ENCODE data around the gene FSCN2. TPM values are rescaled to one million over a fixed set of nuclear protein-coding genes. Genes with fewer than 3 reads are reported as not detected.
A peak's percentile ranks its signal among the peaks of the same experiment; 100 is the strongest.

FSCN2 gene
- total RNA-seq, result under 1 TPM; 0.43 to 0.50 TPM

- no peaks in the 10 kb centered on the region for H3K9me3 Mint-ChIP-seq
- ChIA-PET POLR2A (interaction anchor here (1.0 kb wide), 1 partner anchor 11 kb away, joined by 3 read pairs; no protein-coding TSS in a partner anchor), CTCF (no interaction called here)
- no peak within 1 kb of the TSS for H3K27ac Mint-ChIP-seq
- no peaks in the 10 kb centered on the region for H3K4me1 Mint-ChIP-seq
- no peak for DNase-seq
- no peak within 1 kb of the TSS for H3K4me3 Mint-ChIP-seq
- H3K27me3 Mint-ChIP-seq, result no peaks in the 10 kb centered on the region
- no peaks in the 10 kb centered on the region for H3K36me3 Mint-ChIP-seq (ENCODE audit: low read depth)
These were observed at the start of gene FSCN2 for GRCh38 chr17:81527591-81528383. Gene FSCN2 (plus strand): TSS chr17:81528377. CDS start chr17:81528532, 155 bp downstream.

- Mint-ChIP-seq H3K27me3 (peaks cover 33% of the 10 kb centered on the region), H3K9me3 (no peaks in the 10 kb centered on the region), H3K36me3 (ENCODE audit: low read depth) (no peaks in the 10 kb centered on the region), H3K4me1 (peaks cover 6% of the 10 kb centered on the region), H3K4me3 (no peak overlapping the region), H3K27ac (no peak overlapping the region)
- CTCF ChIA-PET, result no interaction called here
- POLR2A ChIA-PET, result no interaction called here
- DNase-seq, result no peak
These were observed 48.8 kb upstream of the FSCN2 start for GRCh38 chr17:81479175-81480071.

GRCh38 chr17:81480140-81481072 lies 47.8 kb upstream of the FSCN2 start:
- DNase-seq, result no peak
- Mint-ChIP-seq H3K27ac (no peak overlapping the region), H3K9me3 (no peaks in the 10 kb centered on the region), H3K36me3 (ENCODE audit: low read depth) (no peaks in the 10 kb centered on the region), H3K4me3 (no peak overlapping the region), H3K4me1 (peaks cover 6% of the 10 kb centered on the region), H3K27me3 (peaks cover 33% of the 10 kb centered on the region)
- POLR2A ChIA-PET, result no interaction called here
- CTCF ChIA-PET, result no interaction called here

- ChIA-PET CTCF (no interaction called here), POLR2A (interaction anchor here (1.3 kb wide), 1 partner anchor 242 kb away, joined by 3 read pairs; the partner anchor contains the start of genes NDUFAF8 and TEPSIN)
- peaks cover 10% of the 10 kb centered on the region for H3K4me1 Mint-ChIP-seq
- DNase-seq, result peak; percentile 45
- no peaks in the 10 kb centered on the region for H3K9me3 Mint-ChIP-seq
- no peaks in the 10 kb centered on the region for H3K36me3 Mint-ChIP-seq (ENCODE audit: low read depth)
- peaks cover 36% of the 10 kb centered on the region for H3K27me3 Mint-ChIP-seq
- no peak overlapping the region for H3K4me3 Mint-ChIP-seq
- no peak overlapping the region for H3K27ac Mint-ChIP-seq
These were observed 46.9 kb upstream of the FSCN2 start for GRCh38 chr17:81481073-81481799.

- ChIA-PET POLR2A (interaction anchor here (1.3 kb wide), 1 partner anchor 243 kb away, joined by 3 read pairs; the partner anchor contains the start of genes NDUFAF8 and TEPSIN), CTCF (no interaction called here)
- H3K9me3 Mint-ChIP-seq, result no peaks in the 10 kb centered on the region
- no peak for DNase-seq
- no peak overlapping the region for H3K27ac Mint-ChIP-seq
- peaks cover 13% of the 10 kb centered on the region for H3K4me1 Mint-ChIP-seq
- H3K27me3 Mint-ChIP-seq, result peaks cover 37% of the 10 kb centered on the region
- no peaks in the 10 kb centered on the region for H3K36me3 Mint-ChIP-seq (ENCODE audit: low read depth)
- peak overlapping the region; percentile 24 for H3K4me3 Mint-ChIP-seq
These were observed 46.2 kb upstream of the FSCN2 start for GRCh38 chr17:81481815-81482505.

- H3K36me3 Mint-ChIP-seq (ENCODE audit: low read depth), result no peaks in the 10 kb centered on the region
- no peak overlapping the region for H3K4me3 Mint-ChIP-seq
- no peaks in the 10 kb centered on the region for H3K9me3 Mint-ChIP-seq
- H3K27ac Mint-ChIP-seq, result no peak overlapping the region
- CTCF ChIA-PET, result no interaction called here
- peaks cover 37% of the 10 kb centered on the region for H3K27me3 Mint-ChIP-seq
- H3K4me1 Mint-ChIP-seq, result peaks cover 13% of the 10 kb centered on the region
- no peak for DNase-seq
- POLR2A ChIA-PET, result interaction anchor here (1.3 kb wide), 1 partner anchor 244 kb away, joined by 3 read pairs; the partner anchor contains the start of genes NDUFAF8 and TEPSIN
These were observed 45.5 kb upstream of the FSCN2 start for GRCh38 chr17:81482673-81483072.

GRCh38 chr17:81483085-81483861 lies 44.9 kb upstream of the FSCN2 start:
- H3K9me3 Mint-ChIP-seq, result no peaks in the 10 kb centered on the region
- H3K36me3 Mint-ChIP-seq (ENCODE audit: low read depth), result no peaks in the 10 kb centered on the region
- no peak for DNase-seq
- peaks cover 34% of the 10 kb centered on the region for H3K27me3 Mint-ChIP-seq
- H3K4me3 Mint-ChIP-seq, result no peak overlapping the region
- CTCF ChIA-PET, result interaction anchor here (1.4 to 1.9 kb wide), 3 partner anchors 36 to 382 kb away, joined by 3 to 13 read pairs (median 3); no protein-coding TSS in a partner anchor
- no peak overlapping the region for H3K27ac Mint-ChIP-seq
- POLR2A ChIA-PET, result interaction anchor here (2.1 kb wide), 1 partner anchor 188 kb away, joined by 8 read pairs; the partner anchor contains the start of gene SLC38A10
- H3K4me1 Mint-ChIP-seq, result peaks cover 13% of the 10 kb centered on the region

- Mint-ChIP-seq H3K4me1 (peaks cover 13% of the 10 kb centered on the region), H3K27me3 (peaks cover 34% of the 10 kb centered on the region), H3K4me3 (no peak overlapping the region), H3K9me3 (no peaks in the 10 kb centered on the region), H3K27ac (no peak overlapping the region), H3K36me3 (ENCODE audit: low read depth) (no peaks in the 10 kb centered on the region)
- DNase-seq, result no peak
- ChIA-PET POLR2A (interaction anchor here (1.1 to 2.1 kb wide), 4 partner anchors 27 to 196 kb away, joined by 4 to 10 read pairs (median 6); partner anchors contain the start of genes BAHCC1 and SLC38A10), CTCF (interaction anchor here (1.3 to 1.9 kb wide), 4 partner anchors 14 to 382 kb away, joined by 3 to 13 read pairs (median 4); no protein-coding TSS in a partner anchor)
These were observed 44.3 kb upstream of the FSCN2 start for GRCh38 chr17:81483862-81484194.

- peaks cover 34% of the 10 kb centered on the region for H3K27me3 Mint-ChIP-seq
- CTCF ChIA-PET, result interaction anchor here (0.6 to 1.9 kb wide), 18 partner anchors 13 to 383 kb away, joined by 3 to 13 read pairs (median 3); partner anchors contain the start of genes BAHCC1, FAAP100, SLC38A10 and TEPSIN
- H3K4me3 Mint-ChIP-seq, result peak overlapping the region; percentile 21
- H3K36me3 Mint-ChIP-seq (ENCODE audit: low read depth), result no peaks in the 10 kb centered on the region
- peaks cover 13% of the 10 kb centered on the region for H3K4me1 Mint-ChIP-seq
- DNase-seq, result peak; percentile 89
- no peak overlapping the region for H3K27ac Mint-ChIP-seq
- no peaks in the 10 kb centered on the region for H3K9me3 Mint-ChIP-seq
- POLR2A ChIA-PET, result interaction anchor here (1.1 to 2.1 kb wide), 8 partner anchors 15 to 342 kb away, joined by 3 to 14 read pairs (median 6); partner anchors contain the start of genes ACTG1, BAHCC1 and SLC38A10
These were observed 43.8 kb upstream of the FSCN2 start for GRCh38 chr17:81484195-81484979.

- no peaks in the 10 kb centered on the region for H3K36me3 Mint-ChIP-seq (ENCODE audit: low read depth)
- ChIA-PET CTCF (no interaction called here), POLR2A (no interaction called here)
- H3K4me3 Mint-ChIP-seq, result no peak overlapping the region
- no peaks in the 10 kb centered on the region for H3K9me3 Mint-ChIP-seq
- peaks cover 24% of the 10 kb centered on the region for H3K27me3 Mint-ChIP-seq
- peaks cover 14% of the 10 kb centered on the region for H3K4me1 Mint-ChIP-seq
- H3K27ac Mint-ChIP-seq, result no peak overlapping the region
- DNase-seq, result no peak
These were observed 41.9 kb upstream of the FSCN2 start for GRCh38 chr17:81486199-81486810.
